ENCODE data around the gene LIPJ.
A peak's percentile ranks its signal among the peaks of the same experiment; 100 is the strongest.

Gene LIPJ

GRCh38 chr10:88553116-88553752 lies 33.3 kb upstream of the LIPJ start:
- Histone ChIP-seq H3K4me3 (ENCODE audit: low read length in 2 of 2) (no peak overlapping the region), H3K27me3 (ENCODE audit: control insufficient read depth in 2 of 2, insufficient read depth in 2 of 2, low read length in 2 of 2) (no peaks in the 10 kb centered on the region), H3K9me3 (ENCODE audit: control insufficient read depth in 2 of 2, low read length in 2 of 2) (no peaks in the 10 kb centered on the region), H3K9ac (ENCODE audit: low read depth in 1 of 2, low read length in 2 of 2) (no peak overlapping the region), H3K36me3 (ENCODE audit: control insufficient read depth in 2 of 2, insufficient read depth in 2 of 2, low read length in 2 of 2) (no peaks in the 10 kb centered on the region), H3K27ac (ENCODE audit: low read depth in 2 of 2, low read length in 2 of 2) (no peak overlapping the region), H3K4me1 (ENCODE audit: control insufficient read depth in 2 of 2, insufficient read depth in 2 of 2, low read length in 2 of 2) (no peaks in the 10 kb centered on the region)

DNA sequence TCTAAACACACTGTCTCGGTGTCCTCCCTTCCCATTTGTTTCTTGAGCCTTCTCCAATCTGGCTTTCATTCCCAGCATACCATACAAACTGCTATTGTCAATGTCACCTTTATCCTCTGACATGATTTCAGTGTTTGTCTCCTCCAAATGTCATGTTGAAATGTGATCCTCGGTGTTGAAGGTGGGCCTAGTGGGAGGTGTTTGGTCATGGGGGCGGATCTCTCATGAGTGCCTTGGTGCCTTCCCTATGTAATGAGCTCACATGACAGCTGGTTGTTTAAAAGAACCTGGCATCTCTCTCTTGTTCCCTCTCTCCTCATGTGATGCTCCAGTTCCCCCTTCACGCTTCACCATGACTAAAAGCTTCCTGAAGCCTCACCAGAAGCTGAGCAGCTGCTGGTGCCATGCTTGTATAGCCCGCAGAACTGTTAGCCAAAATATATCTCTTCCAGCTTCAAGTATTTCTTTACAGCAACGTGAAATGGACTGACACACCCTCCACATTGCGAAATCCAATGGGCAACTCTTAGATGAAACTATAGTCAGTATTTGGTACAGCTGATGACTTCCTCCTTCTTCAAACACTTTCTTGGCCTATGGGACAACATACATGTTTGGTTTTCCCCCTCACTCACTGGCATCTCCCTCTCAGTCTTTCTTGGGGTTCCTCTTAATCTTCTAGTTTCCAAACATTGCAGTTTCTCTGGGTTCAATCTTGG lies 31.2 kb upstream of the LIPJ start:
- Histone ChIP-seq H3K4me1 (ENCODE audit: control insufficient read depth in 2 of 2, insufficient read depth in 2 of 2, low read length in 2 of 2) (no peaks in the 10 kb centered on the region), H3K9me3 (ENCODE audit: control insufficient read depth in 2 of 2, low read length in 2 of 2) (no peaks in the 10 kb centered on the region), H3K9ac (ENCODE audit: low read depth in 1 of 2, low read length in 2 of 2) (no peak overlapping the region), H3K27me3 (ENCODE audit: control insufficient read depth in 2 of 2, insufficient read depth in 2 of 2, low read length in 2 of 2) (no peaks in the 10 kb centered on the region), H3K4me3 (ENCODE audit: low read length in 2 of 2) (no peak overlapping the region), H3K27ac (ENCODE audit: low read depth in 2 of 2, low read length in 2 of 2) (no peak overlapping the region), H3K36me3 (ENCODE audit: control insufficient read depth in 2 of 2, insufficient read depth in 2 of 2, low read length in 2 of 2) (no peaks in the 10 kb centered on the region)

- no peaks in the 10 kb centered on the region for H3K36me3 ChIP-seq (ENCODE audit: control insufficient read depth in 2 of 2, insufficient read depth in 2 of 2, low read length in 2 of 2)
- H3K27ac ChIP-seq (ENCODE audit: low read depth in 2 of 2, low read length in 2 of 2) = no peak overlapping the region
- H3K9ac ChIP-seq (ENCODE audit: low read depth in 1 of 2, low read length in 2 of 2) = no peak overlapping the region
- H3K4me1 ChIP-seq (ENCODE audit: control insufficient read depth in 2 of 2, insufficient read depth in 2 of 2, low read length in 2 of 2) = no peaks in the 10 kb centered on the region
- no peak overlapping the region for H3K4me3 ChIP-seq (ENCODE audit: low read length in 2 of 2)
- no peaks in the 10 kb centered on the region for H3K27me3 ChIP-seq (ENCODE audit: control insufficient read depth in 2 of 2, insufficient read depth in 2 of 2, low read length in 2 of 2)
- H3K9me3 ChIP-seq (ENCODE audit: control insufficient read depth in 2 of 2, low read length in 2 of 2) = no peaks in the 10 kb centered on the region
Measured at GRCh38 chr10:88557256-88557655, 29.3 kb upstream of the LIPJ start.

GRCh38 chr10:88557658-88558057 lies 28.9 kb upstream of the LIPJ start:
- no peaks in the 10 kb centered on the region for H3K27me3 ChIP-seq (ENCODE audit: control insufficient read depth in 2 of 2, insufficient read depth in 2 of 2, low read length in 2 of 2)
- H3K36me3 ChIP-seq (ENCODE audit: control insufficient read depth in 2 of 2, insufficient read depth in 2 of 2, low read length in 2 of 2) = no peaks in the 10 kb centered on the region
- H3K9me3 ChIP-seq (ENCODE audit: control insufficient read depth in 2 of 2, low read length in 2 of 2) = no peaks in the 10 kb centered on the region
- no peak overlapping the region for H3K27ac ChIP-seq (ENCODE audit: low read depth in 2 of 2, low read length in 2 of 2)
- H3K4me1 ChIP-seq (ENCODE audit: control insufficient read depth in 2 of 2, insufficient read depth in 2 of 2, low read length in 2 of 2) = no peaks in the 10 kb centered on the region
- H3K4me3 ChIP-seq (ENCODE audit: low read length in 2 of 2) = no peak overlapping the region
- no peak overlapping the region for H3K9ac ChIP-seq (ENCODE audit: low read depth in 1 of 2, low read length in 2 of 2)

DNA sequence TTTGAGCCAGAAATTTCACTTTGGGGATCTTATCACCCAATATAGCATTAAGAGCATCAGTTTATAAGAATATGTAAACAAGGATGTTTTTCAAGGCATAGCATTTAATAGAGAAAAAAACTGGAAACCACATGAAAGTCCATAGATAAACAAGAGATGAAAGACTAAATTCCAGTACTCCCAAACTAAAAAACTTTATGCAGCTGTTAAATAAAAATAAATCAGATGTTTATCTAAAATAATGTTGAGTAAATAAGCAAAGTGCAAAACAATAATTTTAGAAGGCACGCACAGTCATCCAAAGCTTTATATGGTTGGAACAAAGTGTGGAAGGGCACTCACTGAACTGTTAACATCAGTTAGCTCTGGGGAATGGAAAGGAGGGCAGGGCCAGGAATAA lies 24.4 kb upstream of the LIPJ start:
- Histone ChIP-seq H3K27ac (ENCODE audit: low read depth in 2 of 2, low read length in 2 of 2) (no peak overlapping the region), H3K4me3 (ENCODE audit: low read length in 2 of 2) (no peak overlapping the region), H3K27me3 (ENCODE audit: control insufficient read depth in 2 of 2, insufficient read depth in 2 of 2, low read length in 2 of 2) (no peaks in the 10 kb centered on the region), H3K4me1 (ENCODE audit: control insufficient read depth in 2 of 2, insufficient read depth in 2 of 2, low read length in 2 of 2) (no peaks in the 10 kb centered on the region), H3K36me3 (ENCODE audit: control insufficient read depth in 2 of 2, insufficient read depth in 2 of 2, low read length in 2 of 2) (no peaks in the 10 kb centered on the region), H3K9ac (ENCODE audit: low read depth in 1 of 2, low read length in 2 of 2) (no peak overlapping the region), H3K9me3 (ENCODE audit: control insufficient read depth in 2 of 2, low read length in 2 of 2) (no peaks in the 10 kb centered on the region)

DNA sequence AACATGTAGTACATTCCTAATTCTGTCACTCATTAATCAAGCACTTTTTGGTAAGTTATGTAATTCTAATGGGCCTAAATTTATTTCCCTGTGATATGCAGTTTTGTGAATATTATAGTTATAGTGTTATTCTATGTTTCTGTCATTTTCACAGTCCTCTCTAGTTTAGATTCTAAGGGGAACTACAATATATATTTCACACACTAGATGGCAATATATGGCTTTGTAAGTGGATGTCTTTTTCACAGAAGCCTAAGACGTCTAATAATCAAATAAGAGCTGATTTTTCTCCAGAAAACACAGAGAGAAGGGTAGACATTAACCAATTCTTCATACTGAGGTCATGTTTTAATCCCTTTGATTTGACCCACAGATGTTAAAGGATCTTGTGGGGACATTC lies 21.5 kb upstream of the LIPJ start:
- Histone ChIP-seq H3K4me3 (ENCODE audit: low read length in 2 of 2) (no peak overlapping the region), H3K9me3 (ENCODE audit: control insufficient read depth in 2 of 2, low read length in 2 of 2) (no peaks in the 10 kb centered on the region), H3K27me3 (ENCODE audit: control insufficient read depth in 2 of 2, insufficient read depth in 2 of 2, low read length in 2 of 2) (no peaks in the 10 kb centered on the region), H3K36me3 (ENCODE audit: control insufficient read depth in 2 of 2, insufficient read depth in 2 of 2, low read length in 2 of 2) (no peaks in the 10 kb centered on the region), H3K27ac (ENCODE audit: low read depth in 2 of 2, low read length in 2 of 2) (no peak overlapping the region), H3K4me1 (ENCODE audit: control insufficient read depth in 2 of 2, insufficient read depth in 2 of 2, low read length in 2 of 2) (no peaks in the 10 kb centered on the region), H3K9ac (ENCODE audit: low read depth in 1 of 2, low read length in 2 of 2) (no peak overlapping the region)

- H3K9ac ChIP-seq (ENCODE audit: low read depth in 1 of 2, low read length in 2 of 2) = peak overlapping the region in 1 of 2 donors; percentile 85
- H3K36me3 ChIP-seq (ENCODE audit: control insufficient read depth in 2 of 2, insufficient read depth in 2 of 2, low read length in 2 of 2) = no peaks in the 10 kb centered on the region
- H3K27me3 ChIP-seq (ENCODE audit: control insufficient read depth in 2 of 2, insufficient read depth in 2 of 2, low read length in 2 of 2) = no peaks in the 10 kb centered on the region
- H3K4me3 ChIP-seq (ENCODE audit: low read length in 2 of 2) = peak overlapping the region; percentile 90 to 91
- H3K9me3 ChIP-seq (ENCODE audit: control insufficient read depth in 2 of 2, low read length in 2 of 2) = no peaks in the 10 kb centered on the region
- H3K27ac ChIP-seq (ENCODE audit: low read depth in 2 of 2, low read length in 2 of 2) = peak overlapping the region in 1 of 2 donors; percentile 81
- H3K4me1 ChIP-seq (ENCODE audit: control insufficient read depth in 2 of 2, insufficient read depth in 2 of 2, low read length in 2 of 2) = peaks cover 4 to 5% of the 10 kb centered on the region in 2 donors
Measured at GRCh38 chr10:88582411-88582805, 4.2 kb upstream of the LIPJ start.

DNA sequence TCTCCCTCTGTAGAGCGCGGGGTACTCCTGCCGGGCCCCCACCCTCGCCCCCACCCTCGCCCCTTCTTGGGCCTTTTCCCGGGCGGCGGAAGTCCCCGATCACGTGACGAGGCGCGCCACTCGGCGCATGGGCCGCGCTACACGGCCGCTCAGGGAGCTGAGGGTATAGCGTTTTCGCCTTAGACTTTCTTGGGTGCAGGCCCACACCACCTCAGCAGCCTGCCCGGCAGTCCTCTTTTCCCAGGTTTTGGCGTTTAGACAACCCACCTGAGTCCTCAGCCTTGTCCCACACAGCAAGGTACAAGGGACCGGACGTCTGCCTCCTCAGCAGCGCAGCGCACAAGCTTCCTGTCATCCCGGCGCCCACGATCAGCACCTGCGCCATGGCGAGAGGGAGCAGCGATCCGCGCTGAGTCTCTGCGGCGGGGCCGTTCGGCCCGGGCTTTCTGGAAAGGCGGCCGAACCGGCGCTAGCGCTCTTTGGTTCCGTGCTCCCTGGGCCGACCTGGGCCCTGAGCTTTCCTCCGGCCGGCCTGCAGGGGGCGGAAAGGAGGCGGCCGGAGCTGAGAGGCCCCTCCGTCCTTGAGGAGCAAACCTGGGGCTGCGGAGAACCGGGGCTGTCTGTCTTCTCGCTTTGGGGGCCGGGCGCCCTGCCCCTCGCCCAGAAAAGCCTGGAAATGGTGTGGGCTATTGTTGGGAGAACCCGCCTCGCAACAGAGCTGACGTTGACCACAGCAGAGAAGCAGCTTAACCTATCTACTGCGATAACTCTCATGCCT lies 3.6 kb upstream of the LIPJ start, which contains the start of gene RNLS:
RNLS (minus strand) TSS at position 513 of the 778 bp plus-strand sequence.
- Histone ChIP-seq H3K4me3 (ENCODE audit: low read length in 2 of 2) (peak within 1 kb of the TSS; percentile 90 to 91), H3K27ac (ENCODE audit: low read depth in 2 of 2, low read length in 2 of 2) (peak within 1 kb of the TSS; percentile 81 to 90), H3K4me1 (ENCODE audit: control insufficient read depth in 2 of 2, insufficient read depth in 2 of 2, low read length in 2 of 2) (peaks cover 4 to 5% of the 10 kb centered on the region in 2 donors), H3K27me3 (ENCODE audit: control insufficient read depth in 2 of 2, insufficient read depth in 2 of 2, low read length in 2 of 2) (no peaks in the 10 kb centered on the region), H3K9me3 (ENCODE audit: control insufficient read depth in 2 of 2, low read length in 2 of 2) (no peaks in the 10 kb centered on the region), H3K36me3 (ENCODE audit: control insufficient read depth in 2 of 2, insufficient read depth in 2 of 2, low read length in 2 of 2) (no peaks in the 10 kb centered on the region), H3K9ac (ENCODE audit: low read depth in 1 of 2, low read length in 2 of 2) (peak within 1 kb of the TSS; percentile 85 to 87)

- Histone ChIP-seq H3K36me3 (ENCODE audit: control insufficient read depth in 2 of 2, insufficient read depth in 2 of 2, low read length in 2 of 2) (no peaks in the 10 kb centered on the region), H3K4me3 (ENCODE audit: low read length in 2 of 2) (peak overlapping the region; percentile 90 to 91), H3K27me3 (ENCODE audit: control insufficient read depth in 2 of 2, insufficient read depth in 2 of 2, low read length in 2 of 2) (no peaks in the 10 kb centered on the region), H3K27ac (ENCODE audit: low read depth in 2 of 2, low read length in 2 of 2) (peak overlapping the region; percentile 81 to 90), H3K4me1 (ENCODE audit: control insufficient read depth in 2 of 2, insufficient read depth in 2 of 2, low read length in 2 of 2) (peaks cover 4 to 5% of the 10 kb centered on the region in 2 donors), H3K9me3 (ENCODE audit: control insufficient read depth in 2 of 2, low read length in 2 of 2) (no peaks in the 10 kb centered on the region), H3K9ac (ENCODE audit: low read depth in 1 of 2, low read length in 2 of 2) (peak overlapping the region; percentile 85 to 87)
Measured at GRCh38 chr10:88583584-88583957, 3.0 kb upstream of the LIPJ start.

GRCh38 chr10:88592381-88592780 lies 5.8 kb downstream of the LIPJ start:
- no peak overlapping the region for H3K9ac ChIP-seq (ENCODE audit: low read depth in 1 of 2, low read length in 2 of 2)
- no peaks in the 10 kb centered on the region for H3K27me3 ChIP-seq (ENCODE audit: control insufficient read depth in 2 of 2, insufficient read depth in 2 of 2, low read length in 2 of 2)
- H3K27ac ChIP-seq (ENCODE audit: low read depth in 2 of 2, low read length in 2 of 2) = no peak overlapping the region
- H3K4me1 ChIP-seq (ENCODE audit: control insufficient read depth in 2 of 2, insufficient read depth in 2 of 2, low read length in 2 of 2) = no peaks in the 10 kb centered on the region
- H3K4me3 ChIP-seq (ENCODE audit: low read length in 2 of 2) = no peak overlapping the region
- no peaks in the 10 kb centered on the region for H3K9me3 ChIP-seq (ENCODE audit: control insufficient read depth in 2 of 2, low read length in 2 of 2)
- H3K36me3 ChIP-seq (ENCODE audit: control insufficient read depth in 2 of 2, insufficient read depth in 2 of 2, low read length in 2 of 2) = no peaks in the 10 kb centered on the region
